Liver (tissue), 9 donors: ENCODE measurements around the gene WDR81. TPM values are rescaled to one million over a fixed set of nuclear protein-coding genes. Genes with fewer than 3 reads are reported as not detected.

Source experiments
- DNase-seq: peaks from one replicate; pipeline ENCODE4 v3.0.0-alpha.2; 2017; ENCODE audit warnings: low spot score
- H3K27ac ChIP-seq, 2 donors: one replicate each; pipeline ENCODE4 v1.7.0; 2013; ENCODE audit warnings: inconsistent platforms in 2 of 2, low read length in 2 of 2, control low read depth in 1 of 2, low read depth in 1 of 2, mild to moderate bottlenecking in 1 of 2
- H3K27me3 ChIP-seq, 4 donors: one replicate each; pipeline versions ENCODE4 v1.6.1 to v1.7.0; 2013; ENCODE audit warnings: low read length in 3 of 4, inconsistent platforms in 1 of 4, mild to moderate bottlenecking in 1 of 4, moderate library complexity in 1 of 4; ENCODE audit not compliant: control insufficient read depth in 4 of 4, insufficient read depth in 4 of 4
- H3K36me3 ChIP-seq, 4 donors: one replicate each; pipeline versions ENCODE4 v1.6.1 to v1.7.0; 2013; ENCODE audit warnings: low read length in 3 of 4, mild to moderate bottlenecking in 3 of 4, low read depth in 1 of 4, moderate library complexity in 1 of 4; ENCODE audit not compliant: control insufficient read depth in 4 of 4, insufficient read depth in 3 of 4
- H3K4me1 ChIP-seq, 4 donors: one replicate each; pipeline versions ENCODE4 v1.6.1 to v1.7.0; 2013; ENCODE audit warnings: low read length in 3 of 4, mild to moderate bottlenecking in 3 of 4, moderate library complexity in 1 of 4; ENCODE audit not compliant: control insufficient read depth in 4 of 4, insufficient read depth in 4 of 4
- H3K4me3 ChIP-seq, 3 donors: one replicate each; pipeline versions ENCODE4 v1.6.1 to v1.7.0; 2013; ENCODE audit warnings: low read length in 3 of 3, control low read depth in 1 of 3, low read depth in 1 of 3, mild to moderate bottlenecking in 1 of 3
- H3K9ac ChIP-seq, 2 donors: one replicate each; pipeline ENCODE4 v1.7.0; 2013; ENCODE audit warnings: low read length in 2 of 2, mild to moderate bottlenecking in 2 of 2, moderate library complexity in 2 of 2, control low read depth in 1 of 2, low read depth in 1 of 2
- H3K9me3 ChIP-seq, 4 donors: one replicate each; pipeline versions ENCODE4 v1.6.1 to v1.7.0; 2013; ENCODE audit warnings: low read length in 3 of 4; ENCODE audit not compliant: control insufficient read depth in 4 of 4
- EGR1 ChIP-seq, 2 donors: IDR thresholded peaks; 2 replicates each; pipeline ENCODE4 v1.6.1; 2016 to 2018; ENCODE audit warnings: antibody characterized with exemption in 2 of 2, low read depth in 2 of 2
- FOXA1 ChIP-seq: IDR thresholded peaks from 2 replicates; pipeline ENCODE4 v1.6.1; 2016; ENCODE audit warnings: antibody characterized with exemption
- FOXA2 ChIP-seq: IDR thresholded peaks from 2 replicates; pipeline ENCODE4 v1.6.1; 2016; ENCODE audit warnings: antibody characterized with exemption
- GABPA ChIP-seq, 2 donors: IDR thresholded peaks in 1 of 2; conservative IDR thresholded peaks in 1 of 2; 2 replicates each; pipeline ENCODE4 v1.6.1; 2016; ENCODE audit warnings: antibody characterized with exemption in 2 of 2, mild to moderate bottlenecking in 1 of 2, moderate library complexity in 1 of 2
- HNF4A ChIP-seq, 2 donors: conservative IDR thresholded peaks; 2 replicates each; pipeline ENCODE4 v1.6.1; 2016; ENCODE audit warnings: antibody characterized with exemption in 2 of 2, mild to moderate bottlenecking in 2 of 2
- HNF4G ChIP-seq: IDR thresholded peaks from 2 replicates; pipeline ENCODE4 v1.6.1; 2016; ENCODE audit warnings: antibody characterized with exemption
- JUND ChIP-seq, 2 donors: IDR thresholded peaks; 2 replicates each; pipeline ENCODE4 v1.6.1; 2016; ENCODE audit warnings: antibody characterized with exemption in 2 of 2
- NR2F2 ChIP-seq: IDR thresholded peaks from 2 replicates; pipeline ENCODE4 v1.6.1; 2016; ENCODE audit warnings: antibody characterized with exemption
- RAD21 ChIP-seq, 2 donors: IDR thresholded peaks; 2 replicates each; pipeline ENCODE4 v1.6.1; 2016; ENCODE audit warnings: antibody characterized with exemption in 2 of 2, mild to moderate bottlenecking in 2 of 2
- RXRA ChIP-seq, 2 donors: IDR thresholded peaks; 2 replicates each; pipeline ENCODE4 v1.6.1; 2017 to 2018; ENCODE audit warnings: antibody characterized with exemption in 2 of 2, mild to moderate bottlenecking in 1 of 2
- SP1 ChIP-seq: IDR thresholded peaks from 2 replicates; pipeline ENCODE4 v1.6.1; 2018; ENCODE audit warnings: antibody characterized with exemption, mild to moderate bottlenecking
- TAF1 ChIP-seq: conservative IDR thresholded peaks from 2 replicates; pipeline ENCODE4 v1.6.1; 2016; ENCODE audit warnings: antibody characterized with exemption, mild to moderate bottlenecking
- YY1 ChIP-seq: IDR thresholded peaks from 2 replicates; pipeline ENCODE4 v1.6.1; 2016; ENCODE audit warnings: antibody characterized with exemption, mild to moderate bottlenecking
- ZBTB33 ChIP-seq: IDR thresholded peaks from 2 replicates; pipeline ENCODE4 v1.6.1; 2016; ENCODE audit warnings: antibody characterized with exemption
- WGBS: extraction: QIAGEN DNeasy Blood & Tissue Kit; methylation state at CpG from one replicate; pipeline ENCODE4 v1.1.7; 2013; 5-methylcytosine and 5-hydroxymethylcytosine counted together
- polyA plus RNA-seq, 2 donors: library from polyadenylated mRNA; stranded (reverse) in 1 of 2; unstranded in 1 of 2; fragments of 200-250 nt in 1 of 2; fragments of >200 nt in 1 of 2; fragmentation: Nextera tagmentation in 1 of 2; extraction: Ambion mirVana in 1 of 2; gene quantifications; one replicate each; pipeline versions ENCODE4 v1.2.1 to v1.2.3, GENCODE V29; 2013 to 2015
- total RNA-seq, 2 donors: library from RNA; depleted of rRNA; stranded (reverse); fragments of >200 nt; gene quantifications; one replicate each; pipeline ENCODE4 v1.2.3, GENCODE V29; 2014
- TF ChIP-seq, protein P1 (sequence below): fragments of 150-350 bp; IDR thresholded peaks from 2 replicates; pipeline ENCODE4 v1.5.1; 2017; ENCODE audit warnings: improper control_type of control experiment, low read depth, low read length; ENCODE audit not compliant: missing input control
- TF ChIP-seq, protein P2 (sequence below): IDR thresholded peaks from 2 replicates; pipeline ENCODE4 v1.6.1; 2016; ENCODE audit warnings: antibody characterized with exemption, mild to moderate bottlenecking
- TF ChIP-seq, protein P3 (sequence below): IDR thresholded peaks from 2 replicates; pipeline ENCODE4 v1.6.1; 2016; ENCODE audit warnings: antibody characterized with exemption
- TF ChIP-seq, protein P4 (sequence below): IDR thresholded peaks from 2 replicates; pipeline ENCODE4 v1.6.1; 2016; ENCODE audit warnings: antibody characterized with exemption
- donor health status: healthy.
- donor health status: healthy.
- donor health status: healthy.
- donor health status: healthy.
- donor health status: healthy.

Gene WDR81
- total and polyA plus RNA-seq, 4 donors, result 12.3 to 41.8 (median 33.0) TPM

- Histone ChIP-seq H3K9ac (peak overlapping the region; percentile 2 to 33), H3K4me1 (peaks cover 4 to 34% (median 11%) of the 10 kb centered on the region in 4 donors)
- TF ChIP-seq FOXA1 (no peak), YY1 (peak; percentile 42), HNF4A (conservative IDR thresholded peaks at IDR 0.05) (peak in 1 of 2 donors; percentile 28), JUND (IDR thresholded peaks at IDR 0.05) (no peak), ZBTB33 (no peak), SP1 (peak; percentile 52), GABPA (IDR thresholded peaks at IDR 0.05 in 1 of 2, conservative IDR thresholded peaks at IDR 0.05 in 1 of 2) (no peak), FOXA2 (no peak), RXRA (IDR thresholded peaks at IDR 0.05) (peak in 1 of 2 donors; percentile 19), EGR1 (IDR thresholded peaks at IDR 0.05; ENCODE audit: low read depth in 2 of 2) (no peak), HNF4G (no peak), RAD21 (IDR thresholded peaks at IDR 0.05) (peak; percentile 39 to 56), NR2F2 (no peak), TAF1 (no peak)
- TF ChIP-seq, protein P1, sequence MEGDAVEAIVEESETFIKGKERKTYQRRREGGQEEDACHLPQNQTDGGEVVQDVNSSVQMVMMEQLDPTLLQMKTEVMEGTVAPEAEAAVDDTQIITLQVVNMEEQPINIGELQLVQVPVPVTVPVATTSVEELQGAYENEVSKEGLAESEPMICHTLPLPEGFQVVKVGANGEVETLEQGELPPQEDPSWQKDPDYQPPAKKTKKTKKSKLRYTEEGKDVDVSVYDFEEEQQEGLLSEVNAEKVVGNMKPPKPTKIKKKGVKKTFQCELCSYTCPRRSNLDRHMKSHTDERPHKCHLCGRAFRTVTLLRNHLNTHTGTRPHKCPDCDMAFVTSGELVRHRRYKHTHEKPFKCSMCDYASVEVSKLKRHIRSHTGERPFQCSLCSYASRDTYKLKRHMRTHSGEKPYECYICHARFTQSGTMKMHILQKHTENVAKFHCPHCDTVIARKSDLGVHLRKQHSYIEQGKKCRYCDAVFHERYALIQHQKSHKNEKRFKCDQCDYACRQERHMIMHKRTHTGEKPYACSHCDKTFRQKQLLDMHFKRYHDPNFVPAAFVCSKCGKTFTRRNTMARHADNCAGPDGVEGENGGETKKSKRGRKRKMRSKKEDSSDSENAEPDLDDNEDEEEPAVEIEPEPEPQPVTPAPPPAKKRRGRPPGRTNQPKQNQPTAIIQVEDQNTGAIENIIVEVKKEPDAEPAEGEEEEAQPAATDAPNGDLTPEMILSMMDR, result no peak
- TF ChIP-seq, protein P2, sequence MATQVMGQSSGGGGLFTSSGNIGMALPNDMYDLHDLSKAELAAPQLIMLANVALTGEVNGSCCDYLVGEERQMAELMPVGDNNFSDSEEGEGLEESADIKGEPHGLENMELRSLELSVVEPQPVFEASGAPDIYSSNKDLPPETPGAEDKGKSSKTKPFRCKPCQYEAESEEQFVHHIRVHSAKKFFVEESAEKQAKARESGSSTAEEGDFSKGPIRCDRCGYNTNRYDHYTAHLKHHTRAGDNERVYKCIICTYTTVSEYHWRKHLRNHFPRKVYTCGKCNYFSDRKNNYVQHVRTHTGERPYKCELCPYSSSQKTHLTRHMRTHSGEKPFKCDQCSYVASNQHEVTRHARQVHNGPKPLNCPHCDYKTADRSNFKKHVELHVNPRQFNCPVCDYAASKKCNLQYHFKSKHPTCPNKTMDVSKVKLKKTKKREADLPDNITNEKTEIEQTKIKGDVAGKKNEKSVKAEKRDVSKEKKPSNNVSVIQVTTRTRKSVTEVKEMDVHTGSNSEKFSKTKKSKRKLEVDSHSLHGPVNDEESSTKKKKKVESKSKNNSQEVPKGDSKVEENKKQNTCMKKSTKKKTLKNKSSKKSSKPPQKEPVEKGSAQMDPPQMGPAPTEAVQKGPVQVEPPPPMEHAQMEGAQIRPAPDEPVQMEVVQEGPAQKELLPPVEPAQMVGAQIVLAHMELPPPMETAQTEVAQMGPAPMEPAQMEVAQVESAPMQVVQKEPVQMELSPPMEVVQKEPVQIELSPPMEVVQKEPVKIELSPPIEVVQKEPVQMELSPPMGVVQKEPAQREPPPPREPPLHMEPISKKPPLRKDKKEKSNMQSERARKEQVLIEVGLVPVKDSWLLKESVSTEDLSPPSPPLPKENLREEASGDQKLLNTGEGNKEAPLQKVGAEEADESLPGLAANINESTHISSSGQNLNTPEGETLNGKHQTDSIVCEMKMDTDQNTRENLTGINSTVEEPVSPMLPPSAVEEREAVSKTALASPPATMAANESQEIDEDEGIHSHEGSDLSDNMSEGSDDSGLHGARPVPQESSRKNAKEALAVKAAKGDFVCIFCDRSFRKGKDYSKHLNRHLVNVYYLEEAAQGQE, result no peak
- TF ChIP-seq, protein P3, sequence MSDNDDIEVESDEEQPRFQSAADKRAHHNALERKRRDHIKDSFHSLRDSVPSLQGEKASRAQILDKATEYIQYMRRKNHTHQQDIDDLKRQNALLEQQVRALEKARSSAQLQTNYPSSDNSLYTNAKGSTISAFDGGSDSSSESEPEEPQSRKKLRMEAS, result peak; percentile 87
- TF ChIP-seq, protein P4, sequence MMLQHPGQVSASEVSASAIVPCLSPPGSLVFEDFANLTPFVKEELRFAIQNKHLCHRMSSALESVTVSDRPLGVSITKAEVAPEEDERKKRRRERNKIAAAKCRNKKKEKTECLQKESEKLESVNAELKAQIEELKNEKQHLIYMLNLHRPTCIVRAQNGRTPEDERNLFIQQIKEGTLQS, result no peak
These were observed 39.8 kb downstream of the WDR81 start for GRCh38 chr17:1764284-1764683.

More at GRCh38 chr17:1764284-1764683, 39.8 kb downstream of the WDR81 start:
- H3K9me3 ChIP-seq, result no peaks in the 10 kb centered on the region
- H3K27me3 ChIP-seq, result no peaks in the 10 kb centered on the region
- peak overlapping the region; percentile 94 to 99 for H3K27ac ChIP-seq
- H3K36me3 ChIP-seq, result peaks cover 0 to 4% (median 1%) of the 10 kb centered on the region in 4 donors
- DNase-seq, result peak; percentile 74
- H3K4me3 ChIP-seq, result peak overlapping the region in 1 of 3 donors; percentile 71
- 4% methylated on average over 11 of the region's 11 CpGs for WGBS
